GM12878 (cell line): ENCODE measurements around the gene GRIK4. TPM values are rescaled to one million over a fixed set of nuclear protein-coding genes. Genes with fewer than 3 reads are reported as not detected.

Experiments
- ATAC-seq: fragments of 200-7000 bp; cut with Tn5 transposase; 3 replicates; pipeline ENCODE4 v1.9.1; 2020; ENCODE audit warnings: mild to moderate bottlenecking, moderate library complexity
- BruUV-seq: library from RNA; stranded (reverse); fragments of 400-500 nt; replicated peaks from 2 replicates; lab custom pipeline; 2021; lab: Mats Ljungman, UMichigan
- CTCF ChIA-PET: fragments of 300-600 bp; sonication (Branson Sonifier 250); formaldehyde crosslinking; extraction: SDS; loops from one replicate; lab custom pipeline; 2021; ENCODE audit warnings: inconsistent platforms; lab: Yijun Ruan, JAX
- POLR2A ChIA-PET: fragments of 350-600 bp; formaldehyde crosslinking; extraction: SDS; loops from one replicate; lab custom pipeline; 2021; ENCODE audit warnings: inconsistent platforms; lab: Charles Lee
- RAD21 ChIA-PET: fragments of 300-600 bp; sonication (Branson Sonifier 250); formaldehyde crosslinking; loops from one replicate; lab custom pipeline; 2023; ENCODE audit warnings: antibody characterized with exemption; ENCODE audit not compliant: unreplicated experiment; lab: Charles Lee
- SMC1A ChIA-PET: fragments of 300-600 bp; sonication (Branson Sonifier 250); formaldehyde crosslinking; loops from one replicate; lab custom pipeline; 2023; ENCODE audit not compliant: unreplicated experiment, uncharacterized antibody; lab: Charles Lee
- DNase-seq: peaks from one replicate; pipeline ENCODE4 v3.0.0-alpha.2; 2011; ENCODE audit warnings: low read depth, low spot score
- FAIRE-seq: peaks from 3 replicates; lab custom pipeline; 2011; peaks lifted over from hg19 to GRCh38; lab: Jason Lieb, UNC
- H2AFZ ChIP-seq: 2 replicates; pipeline ENCODE4 v1.6.0; 2011; ENCODE audit warnings: low read depth, low read length, control low read depth; ENCODE audit not compliant: control insufficient read depth
- H3K27ac ChIP-seq: 2 replicates; pipeline ENCODE4 v1.5.1; 2011; ENCODE audit warnings: control low read depth; ENCODE audit not compliant: control insufficient read depth, insufficient read depth
- H3K27me3 ChIP-seq, 2 experiments: replicated peaks in 1 of 2; 2 replicates each; pipeline versions ENCODE4 v1.6.0 to v1.6.1; 2011; ENCODE audit warnings: low read length in 1 of 2; ENCODE audit not compliant: control insufficient read depth in 2 of 2, insufficient read depth in 2 of 2
- H3K36me3 ChIP-seq, 2 experiments: 2 replicates each; pipeline ENCODE4 v1.5.1; 2011; ENCODE audit warnings: low read length in 1 of 2; ENCODE audit not compliant: control insufficient read depth in 2 of 2, insufficient read depth in 2 of 2
- H3K4me1 ChIP-seq: 2 replicates; pipeline ENCODE4 v1.6.1; 2011; ENCODE audit warnings: mild to moderate bottlenecking, low read length, moderate library complexity, mixed read lengths; ENCODE audit not compliant: control insufficient read depth, insufficient read depth
- H3K4me2 ChIP-seq: 2 replicates; pipeline ENCODE4 v1.6.0; 2011; ENCODE audit warnings: control low read depth; ENCODE audit not compliant: control insufficient read depth, insufficient read depth
- H3K4me3 ChIP-seq: fragments of 200-600 bp; sonication (generic); 2 replicates; pipeline ENCODE4 v1.5.1; 2016
- H3K79me2 ChIP-seq: 2 replicates; pipeline ENCODE4 v1.6.0; 2011; ENCODE audit warnings: low read length; ENCODE audit not compliant: control insufficient read depth, insufficient read depth
- H3K9ac ChIP-seq: 2 replicates; pipeline ENCODE4 v1.8.0; 2011; ENCODE audit warnings: low read length, control low read depth, mixed read lengths; ENCODE audit not compliant: control insufficient read depth, insufficient read depth
- H3K9me3 ChIP-seq: replicated peaks from 3 replicates; pipeline ENCODE4 v1.5.1; 2011; ENCODE audit warnings: mild to moderate bottlenecking, low read length; ENCODE audit not compliant: control insufficient read depth, insufficient read depth
- H4K20me1 ChIP-seq: 2 replicates; pipeline ENCODE4 v1.6.0; 2011; ENCODE audit not compliant: control insufficient read depth, insufficient read depth
- CHD1 ChIP-seq: IDR thresholded peaks from 2 replicates; pipeline ENCODE4 v1.6.1; 2012; ENCODE audit warnings: low read depth, low read length, improper control_type of control experiment
- CHD4 ChIP-seq: fragments of 200-600 bp; sonication (generic); IDR thresholded peaks from 2 replicates; pipeline ENCODE4 v1.6.1; 2016; ENCODE audit warnings: mild to moderate bottlenecking
- EED ChIP-seq: sonication (generic); IDR thresholded peaks from 2 replicates; pipeline ENCODE4 v1.6.1; 2016; ENCODE audit warnings: antibody characterized with exemption, low read depth
- EP300 ChIP-seq, 2 experiments: fragments of 150-350 bp in 1 of 2; IDR thresholded peaks; 2 replicates each; pipeline ENCODE4 v1.6.1; 2011 to 2012; ENCODE audit warnings: low read depth in 2 of 2, low read length in 2 of 2, borderline replicate concordance in 1 of 2, improper control_type of control experiment in 1 of 2, inconsistent platforms in 1 of 2; ENCODE audit not compliant: control insufficient read depth in 1 of 2
- STAT3 ChIP-seq: IDR thresholded peaks from 2 replicates; pipeline ENCODE4 v1.6.1; 2011; ENCODE audit warnings: low read depth, low read length, improper control_type of control experiment
- WGBS: methylation state at CpG from one replicate; pipeline ENCODE4 v1.1.6; 2016; ENCODE audit warnings: low lambda C conversion rate; ENCODE audit not compliant: insufficient replicate concordance, insufficient coverage; ENCODE audit errors: missing lambda C conversion rate; 5-methylcytosine and 5-hydroxymethylcytosine counted together
- in situ Hi-C: fragments of 300-500 bp; cut with MboI; formaldehyde crosslinking; loops from 9 replicates; pipeline ENCODE4 v1.14.3; 2018; ENCODE audit warnings: mixed read lengths
- intact Hi-C: fragments of 100-400 bp; cut with micrococcal nuclease; formaldehyde crosslinking; loops from one replicate; pipeline ENCODE4 v1.14.2; 2022; ENCODE audit not compliant: unreplicated experiment
- polyA plus RNA-seq, 11 experiments: library from polyadenylated mRNA; depleted of rRNA in 4 of 11; unstranded in 6 of 11; stranded (reverse) in 5 of 11; fragments of >200 nt; fragmentation: Nextera tagmentation in 4 of 11; fragmentation: Illumina TruSeq in 1 of 11; extraction: Ambion mirVana in 4 of 11; extraction: Trizol in 1 of 11; gene quantifications; 1 replicate in 1 of 11; 2 replicates in 10 of 11; pipeline versions ENCODE4 v1.2.1 to v1.2.3, GENCODE V29; 2011 to 2016; ENCODE audit warnings: inconsistent platforms in 2 of 11, missing spikeins in 2 of 11, low read depth in 1 of 11
- total RNA-seq, 4 experiments: library from RNA; depleted of rRNA in 3 of 4; stranded (reverse); fragments of >200 nt in 3 of 4; fragmentation: Illumina TruSeq in 1 of 4; extraction: Trizol in 1 of 4; gene quantifications; 2 replicates each; pipeline versions ENCODE4 v1.2.1 to v1.2.3, GENCODE V29; 2013 to 2021
- TF ChIP-seq, protein P1 (sequence below): fragments of 450-650 bp; IDR thresholded peaks from 2 replicates; pipeline ENCODE4 v1.6.1; 2017; ENCODE audit warnings: borderline replicate concordance

The GRIK4 gene
- total and polyA plus RNA-seq, 10 of the 15 experiments (the other 5 are each of a cell fraction or from before 2014, with no cell fraction given) = 0.33 to 3.6 (median 0.72) TPM

GRCh38 chr11:120873966-120874735 lies 362.6 kb downstream of the GRIK4 start (continued):
- no peak for TF ChIP-seq EP300 (IDR thresholded peaks at IDR 0.05; ENCODE audit: borderline replicate concordance in 1 of 2, control insufficient read depth in 1 of 2, low read depth in 2 of 2, low read length in 2 of 2)
- no peak for TF ChIP-seq CHD4
- TF ChIP-seq EED = no peak
- no peak for TF ChIP-seq STAT3

DNA sequence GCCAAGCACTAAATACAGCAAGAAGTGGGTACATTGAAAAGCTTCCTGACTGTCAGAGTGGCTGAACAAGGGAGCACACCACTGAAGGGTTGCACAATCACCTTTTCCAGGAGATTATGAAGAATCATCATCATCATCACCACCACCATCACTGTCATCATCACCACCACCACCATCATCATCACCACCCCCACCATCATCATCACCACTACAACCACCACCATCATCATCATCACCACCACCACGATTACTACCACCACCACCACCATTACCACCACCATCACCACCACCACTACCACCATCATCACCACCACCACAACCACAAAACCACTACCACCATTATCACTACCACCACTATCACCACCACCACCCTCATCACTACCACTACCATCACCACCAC lies 364.4 kb downstream of the GRIK4 start:
- H3K4me2 ChIP-seq = no peak overlapping the region
- 0 out of 4 replicates have a peak, but pooled peaks cover 0 to 3% of the 10 kb centered on the region in 2 experiments for H3K27me3 ChIP-seq
- H3K27ac ChIP-seq = no peak overlapping the region
- H3K4me3 ChIP-seq = no peak overlapping the region
- POLR2A ChIA-PET = no interaction called here
- no peaks in the 10 kb centered on the region for H3K36me3 ChIP-seq
- H4K20me1 ChIP-seq = no peaks in the 10 kb centered on the region
- no peak overlapping the region for H3K9ac ChIP-seq
- DNase-seq (no peak), FAIRE-seq (no peak), ATAC-seq (no peak)
- no peak overlapping the region for H2AFZ ChIP-seq
- SMC1A ChIA-PET = interaction anchor here (1.3 kb wide), 1 partner anchor 8 kb away, joined by 3 read pairs; no protein-coding TSS in a partner anchor
- H3K9me3 ChIP-seq = no peaks in the 10 kb centered on the region
- RAD21 ChIA-PET = no interaction called here
- BruUV-seq = no TSS peak
- no peaks in the 10 kb centered on the region for H3K4me1 ChIP-seq
- in situ Hi-C loops (no loop called here), intact Hi-C loops (no loop called here)
- H3K79me2 ChIP-seq = no peaks in the 10 kb centered on the region
- WGBS = 40% methylated on average over 1 of the region's 1 CpG
- no peak for TF ChIP-seq CHD1
- TF ChIP-seq, protein P1, sequence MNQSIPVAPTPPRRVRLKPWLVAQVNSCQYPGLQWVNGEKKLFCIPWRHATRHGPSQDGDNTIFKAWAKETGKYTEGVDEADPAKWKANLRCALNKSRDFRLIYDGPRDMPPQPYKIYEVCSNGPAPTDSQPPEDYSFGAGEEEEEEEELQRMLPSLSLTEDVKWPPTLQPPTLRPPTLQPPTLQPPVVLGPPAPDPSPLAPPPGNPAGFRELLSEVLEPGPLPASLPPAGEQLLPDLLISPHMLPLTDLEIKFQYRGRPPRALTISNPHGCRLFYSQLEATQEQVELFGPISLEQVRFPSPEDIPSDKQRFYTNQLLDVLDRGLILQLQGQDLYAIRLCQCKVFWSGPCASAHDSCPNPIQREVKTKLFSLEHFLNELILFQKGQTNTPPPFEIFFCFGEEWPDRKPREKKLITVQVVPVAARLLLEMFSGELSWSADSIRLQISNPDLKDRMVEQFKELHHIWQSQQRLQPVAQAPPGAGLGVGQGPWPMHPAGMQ = 0 out of 2 replicates have a peak, but pooled peaks have one; percentile 12
- CTCF ChIA-PET = no interaction called here
